Astrocyte (in vitro differentiated cells and primary cell): ENCODE results near the gene FAF1.

Experiments used
- CTCF ChIP-seq: IDR thresholded peaks from 2 replicates; pipeline ENCODE4 v1.5.1; 2011; ENCODE audit warnings: low read depth, mild to moderate bottlenecking, inconsistent platforms, low read length, moderate library complexity; ENCODE audit not compliant: insufficient read depth
- EZH2 ChIP-seq: IDR thresholded peaks from 2 replicates; pipeline ENCODE4 v1.6.1; 2012; ENCODE audit warnings: mild to moderate bottlenecking, low read length, inconsistent platforms; ENCODE audit not compliant: insufficient read depth

GRCh38 chr1:50920409-50920808 lies 39.7 kb downstream of the FAF1 start:
- TF ChIP-seq CTCF (no peak), EZH2 (no peak)
